ENCODE measurements around the gene LGALS16.

- no peak for TF ChIP-seq POLR2A (IDR thresholded peaks at IDR 0.05)
- TF ChIP-seq, protein P1, sequence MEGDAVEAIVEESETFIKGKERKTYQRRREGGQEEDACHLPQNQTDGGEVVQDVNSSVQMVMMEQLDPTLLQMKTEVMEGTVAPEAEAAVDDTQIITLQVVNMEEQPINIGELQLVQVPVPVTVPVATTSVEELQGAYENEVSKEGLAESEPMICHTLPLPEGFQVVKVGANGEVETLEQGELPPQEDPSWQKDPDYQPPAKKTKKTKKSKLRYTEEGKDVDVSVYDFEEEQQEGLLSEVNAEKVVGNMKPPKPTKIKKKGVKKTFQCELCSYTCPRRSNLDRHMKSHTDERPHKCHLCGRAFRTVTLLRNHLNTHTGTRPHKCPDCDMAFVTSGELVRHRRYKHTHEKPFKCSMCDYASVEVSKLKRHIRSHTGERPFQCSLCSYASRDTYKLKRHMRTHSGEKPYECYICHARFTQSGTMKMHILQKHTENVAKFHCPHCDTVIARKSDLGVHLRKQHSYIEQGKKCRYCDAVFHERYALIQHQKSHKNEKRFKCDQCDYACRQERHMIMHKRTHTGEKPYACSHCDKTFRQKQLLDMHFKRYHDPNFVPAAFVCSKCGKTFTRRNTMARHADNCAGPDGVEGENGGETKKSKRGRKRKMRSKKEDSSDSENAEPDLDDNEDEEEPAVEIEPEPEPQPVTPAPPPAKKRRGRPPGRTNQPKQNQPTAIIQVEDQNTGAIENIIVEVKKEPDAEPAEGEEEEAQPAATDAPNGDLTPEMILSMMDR (IDR thresholded peaks at IDR 0.05) = no peak
Observed at GRCh38 chr19:39607021-39607420, 48.7 kb upstream of the LGALS16 start.

Data from tibial nerve (tissue), 3 donors.